Measurements from ENCODE around the gene CDYL2. TPM values are rescaled to one million over a fixed set of nuclear protein-coding genes. Genes with fewer than 3 reads are reported as not detected.

CDYL2 gene
- total RNA-seq, 1 donor from 2014 or later: 4.9 TPM

DNA sequence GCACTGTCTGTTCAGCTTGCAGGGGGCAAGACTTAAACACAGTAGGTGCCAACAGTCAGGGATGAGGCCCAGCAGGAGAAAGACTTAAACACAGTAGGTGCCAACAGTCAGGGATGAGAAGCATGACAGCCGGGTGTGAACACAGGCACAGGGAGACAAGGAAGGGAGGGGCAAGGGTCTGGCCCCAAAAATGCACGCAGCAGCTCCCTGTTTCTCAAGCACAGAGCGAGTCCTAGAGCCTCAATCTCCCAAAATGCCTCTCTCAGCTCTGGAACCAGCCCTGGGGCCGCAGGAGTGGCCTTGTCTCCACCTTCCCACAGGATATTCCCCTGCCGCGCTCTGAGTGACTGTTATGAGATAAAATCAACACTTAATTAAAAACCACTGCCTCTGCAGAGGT lies 197.2 kb downstream of the CDYL2 start:
- no peak overlapping the region for H3K4me2 ChIP-seq
- no peaks in the 10 kb centered on the region for H3K9me3 ChIP-seq (ENCODE audit: low read depth)
- H3K9ac ChIP-seq: no peak overlapping the region
- no peak overlapping the region for H3K4me3 Mint-ChIP-seq
- peaks cover 4% of the 10 kb centered on the region for H3K9me3 Mint-ChIP-seq
- no peak for DNase-seq (ENCODE audit: low spot score)
- H3K4me3 ChIP-seq: no peak overlapping the region
- H3K27ac ChIP-seq: no peak overlapping the region
- no peaks in the 10 kb centered on the region for H3K36me3 ChIP-seq
- H3K4me1 ChIP-seq: peaks cover 5% of the 10 kb centered on the region
- H3K36me3 Mint-ChIP-seq: peaks cover 15% of the 10 kb centered on the region
- no peaks in the 10 kb centered on the region for H3K27me3 ChIP-seq
- TF ChIP-seq, protein P1, sequence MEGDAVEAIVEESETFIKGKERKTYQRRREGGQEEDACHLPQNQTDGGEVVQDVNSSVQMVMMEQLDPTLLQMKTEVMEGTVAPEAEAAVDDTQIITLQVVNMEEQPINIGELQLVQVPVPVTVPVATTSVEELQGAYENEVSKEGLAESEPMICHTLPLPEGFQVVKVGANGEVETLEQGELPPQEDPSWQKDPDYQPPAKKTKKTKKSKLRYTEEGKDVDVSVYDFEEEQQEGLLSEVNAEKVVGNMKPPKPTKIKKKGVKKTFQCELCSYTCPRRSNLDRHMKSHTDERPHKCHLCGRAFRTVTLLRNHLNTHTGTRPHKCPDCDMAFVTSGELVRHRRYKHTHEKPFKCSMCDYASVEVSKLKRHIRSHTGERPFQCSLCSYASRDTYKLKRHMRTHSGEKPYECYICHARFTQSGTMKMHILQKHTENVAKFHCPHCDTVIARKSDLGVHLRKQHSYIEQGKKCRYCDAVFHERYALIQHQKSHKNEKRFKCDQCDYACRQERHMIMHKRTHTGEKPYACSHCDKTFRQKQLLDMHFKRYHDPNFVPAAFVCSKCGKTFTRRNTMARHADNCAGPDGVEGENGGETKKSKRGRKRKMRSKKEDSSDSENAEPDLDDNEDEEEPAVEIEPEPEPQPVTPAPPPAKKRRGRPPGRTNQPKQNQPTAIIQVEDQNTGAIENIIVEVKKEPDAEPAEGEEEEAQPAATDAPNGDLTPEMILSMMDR (IDR thresholded peaks at IDR 0.05): no peak
- TF ChIP-seq EZH2phosphoT487 (IDR thresholded peaks at IDR 0.05) (no peak), EZH2 (IDR thresholded peaks at IDR 0.05) (no peak)
- no peak overlapping the region for H3K27ac Mint-ChIP-seq
- no peaks in the 10 kb centered on the region for H3K4me1 Mint-ChIP-seq
- no peak overlapping the region for H2AFZ ChIP-seq (replicated peaks)
- H3K79me2 ChIP-seq (ENCODE audit: low read depth): no peaks in the 10 kb centered on the region
- H3F3A ChIP-seq (ENCODE audit: low read depth): no peaks in the 10 kb centered on the region
- H4K20me1 ChIP-seq (ENCODE audit: low read depth): no peaks in the 10 kb centered on the region
- H3K27me3 Mint-ChIP-seq (ENCODE audit: insufficient read depth, low read depth): peaks cover 5% of the 10 kb centered on the region

DNA sequence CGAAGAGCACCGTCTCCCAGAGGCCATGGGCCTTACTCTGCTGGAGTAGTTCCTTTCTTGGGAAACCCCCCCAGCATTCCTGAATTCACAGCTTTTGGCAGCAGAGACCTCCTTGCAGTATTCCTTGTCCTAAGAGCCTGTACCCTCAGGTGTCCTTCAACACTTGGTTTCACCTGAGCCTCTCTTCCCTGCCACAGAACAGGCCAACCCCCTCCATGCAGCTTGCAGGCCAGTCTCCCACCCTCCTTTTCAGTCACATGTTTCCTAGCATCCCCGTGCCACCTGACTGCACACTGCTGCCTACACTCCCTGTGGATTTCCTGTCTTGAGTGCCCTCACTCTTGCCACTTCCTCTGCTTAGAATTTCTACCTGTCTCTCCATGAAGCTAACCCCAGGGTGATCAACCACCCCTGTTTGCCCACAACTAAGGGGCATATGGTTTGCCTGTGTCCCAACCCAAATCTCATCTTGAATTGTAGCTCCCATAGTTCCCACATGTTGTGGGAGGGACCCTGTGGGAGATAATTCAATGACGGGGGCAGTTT lies 198.1 kb downstream of the CDYL2 start:
- peak overlapping the region; percentile 48 for H3K27ac Mint-ChIP-seq

DNA sequence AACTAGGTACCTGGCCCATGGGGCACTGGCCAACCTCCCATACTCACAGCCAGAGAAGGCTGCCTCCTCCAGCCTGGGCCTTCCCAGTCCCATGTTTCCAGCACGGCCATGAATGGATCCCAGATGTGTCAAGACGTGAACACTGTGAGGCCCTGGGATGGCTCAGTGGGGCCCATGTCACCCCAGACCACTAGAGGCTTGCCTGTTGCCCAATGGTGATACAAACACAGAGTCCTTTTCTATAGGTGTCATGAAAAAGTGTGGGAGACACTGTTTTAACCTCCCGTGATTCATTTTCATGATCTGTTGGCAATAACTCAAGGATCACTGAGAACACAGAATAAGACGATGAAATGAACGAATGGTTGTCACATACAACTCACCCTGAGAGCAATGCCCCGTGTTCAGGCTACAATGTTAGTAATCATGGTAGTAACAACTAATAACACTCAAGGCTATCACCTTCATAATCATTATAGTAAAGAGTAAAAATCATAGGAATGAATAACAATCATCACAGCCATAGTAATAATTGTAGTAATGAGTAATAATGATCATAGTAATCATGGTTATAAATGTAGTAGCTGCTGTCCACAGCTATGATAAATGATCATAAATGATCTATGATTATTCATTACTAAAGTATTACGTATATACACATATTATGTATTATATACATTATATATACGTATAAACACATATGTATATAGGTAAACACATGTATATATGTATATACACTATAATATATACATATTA lies 199.6 kb downstream of the CDYL2 start:
- H3K79me2 ChIP-seq (ENCODE audit: low read depth): no peaks in the 10 kb centered on the region
- H3K4me3 ChIP-seq: no peak overlapping the region
- no peak overlapping the region for H3K9ac ChIP-seq
- no peaks in the 10 kb centered on the region for H3K36me3 ChIP-seq
- no peaks in the 10 kb centered on the region for H3K27me3 ChIP-seq
- Mint-ChIP-seq H3K27ac (no peak overlapping the region), H3K27me3 (ENCODE audit: insufficient read depth, low read depth) (peaks cover 4% of the 10 kb centered on the region), H3K4me1 (no peaks in the 10 kb centered on the region), H3K9me3 (peaks cover 4% of the 10 kb centered on the region), H3K4me3 (no peak overlapping the region), H3K36me3 (peaks cover 15% of the 10 kb centered on the region)
- TF ChIP-seq EZH2phosphoT487 (IDR thresholded peaks at IDR 0.05): no peak
- no peak for TF ChIP-seq EZH2 (IDR thresholded peaks at IDR 0.05)
- TF ChIP-seq, protein P1 (IDR thresholded peaks at IDR 0.05): no peak
- DNase-seq (ENCODE audit: low spot score): no peak
- H3F3A ChIP-seq (ENCODE audit: low read depth): no peaks in the 10 kb centered on the region
- H3K27ac ChIP-seq: no peak overlapping the region
- H3K4me1 ChIP-seq: no peaks in the 10 kb centered on the region
- no peak overlapping the region for H3K4me2 ChIP-seq
- no peaks in the 10 kb centered on the region for H3K9me3 ChIP-seq (ENCODE audit: low read depth)
- no peaks in the 10 kb centered on the region for H4K20me1 ChIP-seq (ENCODE audit: low read depth)
- H2AFZ ChIP-seq (replicated peaks): no peak overlapping the region

More for the DNA sequence above, 198.1 kb downstream of the CDYL2 start:
- H2AFZ ChIP-seq (replicated peaks): no peak overlapping the region
- no peaks in the 10 kb centered on the region for H3F3A ChIP-seq (ENCODE audit: low read depth)
- no peak for TF ChIP-seq EZH2phosphoT487 (IDR thresholded peaks at IDR 0.05)
- TF ChIP-seq EZH2 (IDR thresholded peaks at IDR 0.05): no peak
- TF ChIP-seq, protein P1 (IDR thresholded peaks at IDR 0.05): no peak
- peaks cover 5% of the 10 kb centered on the region for H3K27me3 Mint-ChIP-seq (ENCODE audit: insufficient read depth, low read depth)
- DNase-seq (ENCODE audit: low spot score): no peak
- H3K4me1 ChIP-seq: peaks cover 5% of the 10 kb centered on the region
- H3K9me3 ChIP-seq (ENCODE audit: low read depth): no peaks in the 10 kb centered on the region
- no peak overlapping the region for H3K4me3 Mint-ChIP-seq
- no peak overlapping the region for H3K27ac ChIP-seq
- H4K20me1 ChIP-seq (ENCODE audit: low read depth): no peaks in the 10 kb centered on the region
- H3K79me2 ChIP-seq (ENCODE audit: low read depth): no peaks in the 10 kb centered on the region
- H3K36me3 ChIP-seq: no peaks in the 10 kb centered on the region
- no peak overlapping the region for H3K4me3 ChIP-seq
- no peaks in the 10 kb centered on the region for H3K4me1 Mint-ChIP-seq
- H3K9ac ChIP-seq: no peak overlapping the region
- H3K9me3 Mint-ChIP-seq: peaks cover 4% of the 10 kb centered on the region
- H3K27me3 ChIP-seq: no peaks in the 10 kb centered on the region
- H3K36me3 Mint-ChIP-seq: peaks cover 15% of the 10 kb centered on the region
- no peak overlapping the region for H3K4me2 ChIP-seq
